GM12892 (cell line): Measurements from ENCODE around the gene GGT5.

Experiments used
- POLR2AphosphoS5 ChIP-seq: IDR thresholded peaks from 2 replicates; pipeline ENCODE4 v1.6.1; 2011; ENCODE audit warnings: low read depth, low read length, control low read depth
- TAF1 ChIP-seq: IDR thresholded peaks from 2 replicates; pipeline ENCODE4 v1.6.1; 2011; ENCODE audit warnings: low read depth, mild to moderate bottlenecking, control low read depth, low read length, borderline replicate concordance

DNA sequence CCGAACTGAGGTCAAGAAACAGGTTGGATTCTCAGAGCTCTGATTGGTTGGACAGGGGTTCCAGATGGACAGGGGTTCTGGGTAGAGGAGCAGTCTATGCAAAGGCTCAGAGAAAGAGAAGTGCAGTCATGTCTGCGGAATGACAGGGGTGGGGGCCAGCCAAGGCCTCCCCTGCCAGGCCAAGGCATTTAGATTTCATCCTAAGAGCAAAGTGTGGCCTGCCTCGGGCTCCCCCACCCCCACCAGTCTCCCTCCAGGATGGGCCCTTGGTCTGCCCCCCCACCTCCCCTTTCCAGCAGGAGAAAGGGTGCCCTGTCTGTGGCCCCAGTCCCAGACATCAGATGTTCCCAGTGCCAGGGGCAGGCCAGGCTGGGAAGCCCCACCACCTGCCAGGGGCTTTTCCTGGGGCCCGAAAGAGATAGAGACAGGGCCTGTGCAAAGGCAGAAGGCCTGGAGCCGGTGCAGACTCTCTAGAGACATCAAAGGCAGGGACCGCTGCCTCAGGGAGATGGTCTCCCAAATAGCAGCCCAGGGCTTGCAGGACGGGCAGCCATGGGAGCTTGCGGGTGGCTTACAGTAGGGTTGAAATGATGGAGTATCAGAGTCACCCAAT lies 54.2 kb downstream of the GGT5 start:
- TF ChIP-seq POLR2AphosphoS5: no peak
- no peak for TF ChIP-seq TAF1
